ENCODE measurements around the gene RNF214. TPM values are rescaled to one million over a fixed set of nuclear protein-coding genes. Genes with fewer than 3 reads are reported as not detected.
"Not testable (repeated sequence)": the region's sequence is repeated elsewhere in the genome, so short reads cannot be mapped to it uniquely, and the experiment has no call there.

The RNF214 gene
- total and polyA plus RNA-seq, 2 donors (not counting 1 experiment from before 2014, with no cell fraction given) = 12.1 to 13.4 TPM

DNA sequence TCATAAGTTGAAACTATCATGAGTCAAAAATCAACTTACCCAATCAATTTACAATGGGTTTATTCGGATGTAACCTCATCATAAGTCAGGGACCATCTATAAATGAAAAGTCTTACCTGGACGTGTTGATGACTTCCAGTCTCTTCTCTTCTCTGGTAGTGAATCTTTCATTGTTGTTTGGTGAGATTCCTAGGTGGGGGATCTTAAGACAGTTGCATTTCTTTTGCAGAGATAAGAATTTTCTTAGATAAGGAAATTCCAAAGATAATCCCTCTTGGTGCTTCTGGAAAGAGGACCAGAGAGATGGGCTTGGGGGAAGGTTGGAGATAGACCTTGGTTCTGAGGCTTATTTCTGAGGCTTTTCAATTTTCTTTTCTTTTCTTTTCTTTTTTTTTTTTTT lies 37.4 kb downstream of the RNF214 start:
- H3K9me3 ChIP-seq (ENCODE audit: control insufficient read depth, insufficient read depth, low read depth, low read length) = no peaks in the 10 kb centered on the region
- TF ChIP-seq, protein P1, sequence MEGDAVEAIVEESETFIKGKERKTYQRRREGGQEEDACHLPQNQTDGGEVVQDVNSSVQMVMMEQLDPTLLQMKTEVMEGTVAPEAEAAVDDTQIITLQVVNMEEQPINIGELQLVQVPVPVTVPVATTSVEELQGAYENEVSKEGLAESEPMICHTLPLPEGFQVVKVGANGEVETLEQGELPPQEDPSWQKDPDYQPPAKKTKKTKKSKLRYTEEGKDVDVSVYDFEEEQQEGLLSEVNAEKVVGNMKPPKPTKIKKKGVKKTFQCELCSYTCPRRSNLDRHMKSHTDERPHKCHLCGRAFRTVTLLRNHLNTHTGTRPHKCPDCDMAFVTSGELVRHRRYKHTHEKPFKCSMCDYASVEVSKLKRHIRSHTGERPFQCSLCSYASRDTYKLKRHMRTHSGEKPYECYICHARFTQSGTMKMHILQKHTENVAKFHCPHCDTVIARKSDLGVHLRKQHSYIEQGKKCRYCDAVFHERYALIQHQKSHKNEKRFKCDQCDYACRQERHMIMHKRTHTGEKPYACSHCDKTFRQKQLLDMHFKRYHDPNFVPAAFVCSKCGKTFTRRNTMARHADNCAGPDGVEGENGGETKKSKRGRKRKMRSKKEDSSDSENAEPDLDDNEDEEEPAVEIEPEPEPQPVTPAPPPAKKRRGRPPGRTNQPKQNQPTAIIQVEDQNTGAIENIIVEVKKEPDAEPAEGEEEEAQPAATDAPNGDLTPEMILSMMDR (conservative IDR thresholded peaks at IDR 0.05 in 1 of 2, IDR thresholded peaks at IDR 0.05 in 1 of 2; ENCODE audit: low read depth in 1 of 2, low read length in 2 of 2) = no peak
- no peak for TF ChIP-seq EZH2 (IDR thresholded peaks at IDR 0.05; ENCODE audit: low read length, missing control alignments)

DNA sequence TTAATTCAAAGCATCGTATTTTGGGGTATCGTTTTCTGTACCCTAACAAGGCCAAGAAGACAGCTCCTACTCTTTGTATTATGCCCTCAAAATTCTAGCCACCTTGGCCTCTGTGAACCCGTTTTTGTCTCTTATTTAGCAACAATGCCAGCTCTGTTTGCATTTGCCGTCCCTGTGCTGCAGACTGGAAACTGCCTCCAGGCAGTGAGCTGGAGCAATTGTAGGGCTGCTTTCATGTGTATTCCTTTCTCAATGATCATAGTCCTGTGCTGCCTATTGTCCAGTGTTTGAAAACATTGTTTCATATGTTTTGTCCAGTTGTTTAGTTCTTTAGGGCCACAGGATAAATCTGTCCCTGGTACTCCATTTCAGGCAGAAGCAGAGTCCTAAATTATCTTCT lies 38.7 kb downstream of the RNF214 start:
- Histone ChIP-seq H2AFZ (ENCODE audit: low read length) (no peak overlapping the region), H3K4me3 (replicated peaks in 1 of 4; ENCODE audit: control extremely low read depth in 1 of 4, insufficient read depth in 1 of 4, low read depth in 3 of 4, low read length in 4 of 4) (no peak overlapping the region), H3K4me2 (ENCODE audit: extremely low read depth, insufficient read depth, low read length) (no peak overlapping the region), H3K79me2 (ENCODE audit: control insufficient read depth, insufficient read depth, low read length) (no peaks in the 10 kb centered on the region), H3K36me3 (ENCODE audit: control insufficient read depth, insufficient read depth, low read length) (no peaks in the 10 kb centered on the region), H3K27me3 (ENCODE audit: control insufficient read depth, insufficient read depth, low read length) (no peaks in the 10 kb centered on the region), H4K20me1 (ENCODE audit: control insufficient read depth, extremely low read depth, insufficient read depth, low read length) (no peaks in the 10 kb centered on the region), H3K9ac (ENCODE audit: insufficient read depth, low read length) (no peak overlapping the region), H3K4me1 (ENCODE audit: control insufficient read depth, extremely low read depth, insufficient read depth, low read length) (no peaks in the 10 kb centered on the region), H3K27ac (ENCODE audit: insufficient read depth, low read length) (no peak overlapping the region), H3K9me3 (ENCODE audit: control insufficient read depth, insufficient read depth, low read depth, low read length) (no peaks in the 10 kb centered on the region)
- TF ChIP-seq EZH2 (IDR thresholded peaks at IDR 0.05; ENCODE audit: low read length, missing control alignments) = no peak
- TF ChIP-seq, protein P1 (conservative IDR thresholded peaks at IDR 0.05 in 1 of 2, IDR thresholded peaks at IDR 0.05 in 1 of 2; ENCODE audit: low read depth in 1 of 2, low read length in 2 of 2) = no peak
- no peak for DNase-seq (ENCODE audit: low read depth in 2 of 2)

More for the DNA sequence above, 37.4 kb downstream of the RNF214 start:
- Histone ChIP-seq H3K27ac (ENCODE audit: insufficient read depth, low read length) (no peak overlapping the region), H2AFZ (ENCODE audit: low read length) (no peak overlapping the region), H4K20me1 (ENCODE audit: control insufficient read depth, extremely low read depth, insufficient read depth, low read length) (no peaks in the 10 kb centered on the region), H3K79me2 (ENCODE audit: control insufficient read depth, insufficient read depth, low read length) (no peaks in the 10 kb centered on the region), H3K4me1 (ENCODE audit: control insufficient read depth, extremely low read depth, insufficient read depth, low read length) (no peaks in the 10 kb centered on the region), H3K9ac (ENCODE audit: insufficient read depth, low read length) (no peak overlapping the region), H3K4me3 (replicated peaks in 1 of 4; ENCODE audit: control extremely low read depth in 1 of 4, insufficient read depth in 1 of 4, low read depth in 3 of 4, low read length in 4 of 4) (no peak overlapping the region), H3K36me3 (ENCODE audit: control insufficient read depth, insufficient read depth, low read length) (no peaks in the 10 kb centered on the region), H3K4me2 (ENCODE audit: extremely low read depth, insufficient read depth, low read length) (no peak overlapping the region), H3K27me3 (ENCODE audit: control insufficient read depth, insufficient read depth, low read length) (no peaks in the 10 kb centered on the region)
- no peak for DNase-seq (ENCODE audit: low read depth in 2 of 2)

DNA sequence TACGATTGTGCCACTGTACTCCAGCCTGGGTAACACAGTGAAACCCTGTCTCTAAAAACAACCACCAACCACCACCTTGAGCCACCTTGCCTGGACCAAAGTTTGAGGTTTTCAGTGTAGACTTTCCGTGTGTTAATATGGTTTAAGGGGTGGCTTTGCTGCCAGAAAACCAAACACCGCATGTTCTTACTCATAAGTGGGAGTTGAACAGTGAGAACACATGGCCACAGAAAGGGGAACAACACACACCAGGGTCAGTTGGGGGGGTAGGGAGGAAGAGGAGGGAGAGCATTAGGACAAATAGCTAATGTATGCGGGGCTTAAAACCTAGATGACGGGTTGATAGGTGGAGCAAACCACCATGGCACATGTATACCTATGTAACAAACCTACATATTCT lies 39.7 kb downstream of the RNF214 start:
- H3K27ac ChIP-seq (ENCODE audit: insufficient read depth, low read length); H3K4me2 ChIP-seq (ENCODE audit: extremely low read depth, insufficient read depth, low read length); DNase-seq (ENCODE audit: low read depth in 2 of 2); H3K36me3 ChIP-seq (ENCODE audit: control insufficient read depth, insufficient read depth, low read length); H3K4me3 ChIP-seq (replicated peaks in 1 of 4; ENCODE audit: control extremely low read depth in 1 of 4, insufficient read depth in 1 of 4, low read depth in 3 of 4, low read length in 4 of 4); H3K4me1 ChIP-seq (ENCODE audit: control insufficient read depth, extremely low read depth, insufficient read depth, low read length); H3K9ac ChIP-seq (ENCODE audit: insufficient read depth, low read length); H3K9me3 ChIP-seq (ENCODE audit: control insufficient read depth, insufficient read depth, low read depth, low read length); H4K20me1 ChIP-seq (ENCODE audit: control insufficient read depth, extremely low read depth, insufficient read depth, low read length); H2AFZ ChIP-seq (ENCODE audit: low read length); H3K79me2 ChIP-seq (ENCODE audit: control insufficient read depth, insufficient read depth, low read length); H3K27me3 ChIP-seq (ENCODE audit: control insufficient read depth, insufficient read depth, low read length): not testable (repeated sequence)
